GM12892 (cell line): ENCODE results near the gene UFD1.

Source experiments
- POLR2A ChIP-seq: IDR thresholded peaks from 2 replicates; pipeline ENCODE4 v1.6.1; 2011; ENCODE audit warnings: low read depth, low read length, control low read depth
- TAF1 ChIP-seq: IDR thresholded peaks from 2 replicates; pipeline ENCODE4 v1.6.1; 2011; ENCODE audit warnings: low read depth, mild to moderate bottlenecking, control low read depth, low read length, borderline replicate concordance

DNA sequence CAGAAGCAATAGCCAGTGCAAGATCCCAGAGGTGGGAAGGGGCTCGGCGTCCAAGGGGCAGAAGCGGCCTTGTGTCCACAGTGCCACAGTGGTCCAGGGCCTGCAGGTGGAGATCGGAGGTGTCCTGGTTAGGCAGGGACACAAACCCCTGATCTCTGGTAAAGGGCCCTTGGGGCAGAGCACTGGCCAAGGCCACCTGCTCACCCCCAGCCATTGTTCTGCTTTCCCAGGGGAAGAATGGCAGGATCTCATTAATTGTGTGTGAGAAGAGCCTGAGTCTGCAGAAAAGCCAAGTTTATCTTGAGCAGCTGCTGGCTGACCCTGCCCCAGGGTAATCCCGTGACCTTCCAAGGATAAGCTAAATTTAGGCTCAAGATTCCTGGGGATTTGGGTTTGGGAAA lies 48.3 kb upstream of the UFD1 start:
- TF ChIP-seq TAF1 (no peak), POLR2A (no peak)
